HS-27A (cell line): Measurements from ENCODE around the gene OR10H5.
"Not testable (repeated sequence)": the region's sequence is repeated elsewhere in the genome, so short reads cannot be mapped to it uniquely, and the experiment has no call there.

ENCODE experiments used
- DNase-seq: peaks from one replicate; pipeline ENCODE4 v3.0.0-alpha.2; 2012; ENCODE audit warnings: low read depth, missing footprints

OR10H5 gene

GRCh38 chr19:15811476-15811875, 24.0 kb downstream of the OR10H5 start:
- no peak for DNase-seq

GRCh38 chr19:15812060-15812722, 24.7 kb downstream of the OR10H5 start:
- no peak for DNase-seq

GRCh38 chr19:15813916-15814315, 26.5 kb downstream of the OR10H5 start:
- no peak for DNase-seq

DNA sequence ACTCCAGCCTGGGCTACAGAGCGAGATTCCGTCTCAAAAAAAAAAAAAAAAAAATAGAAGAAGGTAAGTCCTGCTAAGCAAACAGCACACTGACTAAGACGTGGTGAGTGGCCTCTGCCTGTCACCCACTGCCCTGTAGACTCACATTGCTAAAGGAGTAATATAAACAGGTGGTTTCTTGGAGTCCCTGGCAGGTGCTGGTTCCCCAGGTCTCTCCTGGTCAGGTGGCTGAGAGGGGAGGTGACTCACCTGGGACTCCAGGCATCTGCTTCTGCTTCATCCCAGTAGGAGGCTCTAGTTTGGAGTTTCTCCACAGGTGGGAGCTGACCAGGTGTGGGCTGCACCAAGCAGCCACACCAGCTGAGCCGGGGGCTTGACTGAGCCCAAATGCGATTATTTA, 27.8 kb downstream of the OR10H5 start, which contains the start of gene OR10H1:
OR10H1 (minus strand) TSS at position 359 of the 400 bp plus-strand sequence. CDS start 7,627 bp downstream, outside the sequence.
- DNase-seq = no peak

DNA sequence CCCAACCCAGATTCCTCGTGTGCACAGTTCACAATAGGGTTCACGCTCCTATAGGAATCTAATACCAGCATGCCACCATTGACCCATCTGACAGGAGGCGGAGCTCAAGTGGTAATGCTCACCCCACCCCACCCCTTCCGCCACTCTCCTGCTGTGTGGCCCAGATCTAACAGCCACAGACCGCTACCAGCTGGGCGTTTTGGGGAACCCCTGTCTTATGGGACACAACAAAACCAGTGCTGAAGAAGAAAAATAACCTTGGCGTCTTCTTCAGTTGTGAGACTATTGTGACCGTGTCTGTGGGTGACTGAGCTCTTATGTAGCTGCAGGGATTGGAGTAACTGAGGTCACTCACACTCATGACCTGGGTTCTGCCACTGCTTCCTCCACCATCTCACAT, 33.2 kb downstream of the OR10H5 start:
- DNase-seq = no peak

GRCh38 chr19:15825753-15826152, 38.3 kb downstream of the OR10H5 start:
- DNase-seq = no peak

GRCh38 chr19:15828121-15828610, 40.7 kb downstream of the OR10H5 start:
- DNase-seq = no peak

DNA sequence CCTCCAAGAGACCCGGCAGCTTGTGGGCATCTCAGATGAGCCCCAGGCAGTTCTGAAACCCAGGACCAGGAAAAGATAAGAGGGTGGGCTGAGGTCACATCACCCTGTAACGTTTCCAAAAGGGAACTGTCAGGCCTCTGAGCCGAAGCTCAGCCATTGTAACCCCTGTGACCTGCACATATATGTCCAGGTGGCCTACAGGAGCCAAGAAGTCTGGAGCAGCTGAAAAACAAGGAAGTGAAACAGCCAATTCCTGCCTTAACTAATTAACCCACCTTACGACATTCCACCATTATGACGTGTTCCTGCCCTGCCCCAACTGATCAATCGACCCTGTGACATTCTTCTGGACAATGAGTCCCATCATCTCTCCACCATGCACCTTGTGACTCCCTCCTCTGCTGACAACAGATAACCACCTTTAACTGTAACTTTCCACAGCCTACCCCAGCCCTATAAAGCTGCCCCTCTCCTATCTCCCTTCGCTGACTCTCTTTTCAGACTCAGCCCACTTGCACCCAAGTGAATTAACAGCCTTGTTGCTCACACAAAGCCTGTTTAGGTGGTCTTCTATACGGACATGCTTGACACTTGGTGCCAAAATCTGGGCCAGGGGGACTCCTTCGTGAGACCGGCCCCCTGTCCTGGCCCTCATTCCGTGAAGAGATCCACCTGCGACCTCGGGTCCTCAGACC, 41.3 kb downstream of the OR10H5 start:
- not testable (repeated sequence) for DNase-seq

GRCh38 chr19:15829306-15829698, 41.8 kb downstream of the OR10H5 start:
- DNase-seq = no peak

GRCh38 chr19:15829786-15830185, 42.3 kb downstream of the OR10H5 start:
- no peak for DNase-seq

DNA sequence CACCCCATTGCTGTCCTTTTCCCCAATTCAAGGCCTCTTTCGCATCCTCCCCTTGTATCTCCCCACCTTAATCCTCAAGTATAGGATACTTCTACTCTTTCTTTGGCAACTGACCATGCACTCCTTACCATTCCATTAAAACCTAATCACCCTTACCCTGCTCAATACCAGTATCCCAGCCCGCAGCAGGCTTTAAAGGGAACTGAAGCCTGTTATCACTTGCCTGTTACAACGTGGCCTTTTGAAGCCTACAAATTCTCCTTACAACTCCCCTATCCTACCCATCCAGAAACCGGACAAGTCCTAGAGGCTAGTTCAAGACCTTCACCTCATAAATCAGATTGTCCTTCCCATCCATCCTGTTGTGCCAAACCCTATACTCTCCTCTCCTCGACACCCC, 44.2 kb downstream of the OR10H5 start:
- DNase-seq = no peak

- not testable (repeated sequence) for DNase-seq
Measured at GRCh38 chr19:15834232-15834631, 46.8 kb downstream of the OR10H5 start.

- DNase-seq = not testable (repeated sequence)
Measured at GRCh38 chr19:15835565-15836329, 48.3 kb downstream of the OR10H5 start.

- peak; percentile 35 for DNase-seq
Measured at GRCh38 chr19:15836330-15837220, 49.1 kb downstream of the OR10H5 start.

DNA sequence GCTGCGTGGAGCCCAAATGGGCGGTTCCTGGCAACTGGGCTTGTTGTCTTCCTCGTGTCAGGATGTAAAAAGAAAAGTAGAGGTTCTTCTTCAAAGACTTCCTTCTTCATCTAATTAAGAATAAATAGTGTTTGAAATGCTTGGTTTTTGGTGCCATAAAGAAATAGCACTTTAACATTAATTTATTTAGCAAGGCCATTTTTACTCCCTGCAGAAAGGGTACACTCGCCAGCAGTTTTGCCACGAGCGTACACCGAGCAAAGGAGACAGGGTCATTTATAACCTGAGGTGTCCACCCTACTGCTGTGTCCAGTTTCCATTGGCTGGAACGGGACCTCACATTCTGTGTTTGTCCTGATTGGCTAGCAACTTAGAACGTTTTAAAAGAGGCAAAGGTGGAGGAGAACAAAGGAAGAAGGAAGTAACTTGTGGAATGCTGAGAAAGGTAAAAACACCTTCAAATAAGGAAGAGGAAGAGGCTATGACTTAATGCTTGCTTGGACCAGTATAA, 49.8 kb downstream of the OR10H5 start:
- no peak for DNase-seq

DNA sequence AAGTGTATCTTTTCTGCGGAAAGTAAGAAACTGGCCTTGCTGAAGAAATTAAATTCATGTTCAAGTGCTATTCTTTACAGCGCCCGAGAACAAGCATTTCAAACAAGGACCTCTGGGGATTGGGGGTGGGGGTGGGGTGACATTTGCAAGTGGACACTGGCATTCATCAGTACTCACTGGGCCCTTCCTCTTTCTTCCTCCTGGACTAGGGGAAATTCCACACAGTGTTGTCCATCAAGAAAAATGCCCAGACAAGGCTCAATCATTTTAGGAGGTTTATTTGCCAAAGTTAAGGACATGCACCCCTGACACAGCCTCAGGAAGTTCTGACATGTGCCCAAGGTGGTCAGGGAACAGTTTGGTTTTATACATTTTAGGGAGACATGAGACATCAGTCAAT, 50.9 kb downstream of the OR10H5 start:
- DNase-seq = no peak

GRCh38 chr19:15839888-15840287, 52.4 kb downstream of the OR10H5 start:
- DNase-seq = not testable (repeated sequence)

DNA sequence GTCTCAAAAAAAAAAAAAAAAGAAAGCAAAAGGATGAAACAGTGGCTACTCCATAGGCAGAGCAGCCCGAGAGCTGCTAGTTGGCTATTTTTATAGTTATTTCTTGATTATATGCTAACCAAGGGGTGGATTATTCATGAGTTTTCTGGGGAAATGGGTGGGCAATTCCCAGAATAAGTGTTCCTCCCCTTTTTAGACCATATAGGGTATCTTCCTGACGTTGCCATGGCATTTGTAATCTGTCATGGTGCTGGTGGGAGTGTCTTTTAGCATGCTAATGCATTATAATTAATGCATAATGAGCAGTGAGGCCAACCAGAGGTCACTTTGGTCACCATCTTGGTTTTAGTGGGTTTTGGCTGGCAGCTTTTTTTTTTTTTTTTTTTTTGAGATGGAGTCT, 53.4 kb downstream of the OR10H5 start:
- DNase-seq = no peak

DNA sequence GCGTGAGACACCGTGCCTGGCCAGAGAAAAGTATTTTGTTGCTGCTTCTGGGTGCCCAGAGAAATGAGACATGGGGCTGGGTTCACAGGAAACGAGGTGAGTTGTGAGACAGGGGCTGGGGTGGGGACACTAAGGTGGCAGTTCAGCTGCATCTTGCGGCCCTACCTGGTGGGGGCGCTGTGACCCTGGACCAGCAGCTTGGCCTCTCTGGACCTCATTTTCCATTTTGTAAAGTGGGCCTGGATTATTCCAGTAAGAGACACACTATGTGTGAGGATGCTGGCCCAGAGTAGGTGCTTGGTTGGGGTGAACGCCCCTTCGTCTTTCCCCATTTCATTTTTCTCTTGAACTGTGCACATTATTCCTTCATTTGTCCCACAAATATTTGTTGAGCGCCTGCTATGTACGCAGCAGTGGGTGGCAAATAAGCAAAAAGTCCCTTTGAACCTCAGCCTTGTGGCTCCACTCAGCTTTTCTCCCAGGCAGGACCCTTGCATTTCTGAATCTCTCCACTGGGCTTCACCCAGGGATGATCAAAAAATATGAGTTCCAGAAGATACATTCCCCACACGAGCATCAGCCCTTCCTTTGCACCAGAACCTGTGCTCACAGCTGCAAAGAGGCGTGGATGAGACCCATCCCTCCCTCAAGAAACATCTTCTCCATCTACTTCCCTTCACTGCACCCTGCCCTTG, 54.6 kb downstream of the OR10H5 start:
- DNase-seq = no peak

DNA sequence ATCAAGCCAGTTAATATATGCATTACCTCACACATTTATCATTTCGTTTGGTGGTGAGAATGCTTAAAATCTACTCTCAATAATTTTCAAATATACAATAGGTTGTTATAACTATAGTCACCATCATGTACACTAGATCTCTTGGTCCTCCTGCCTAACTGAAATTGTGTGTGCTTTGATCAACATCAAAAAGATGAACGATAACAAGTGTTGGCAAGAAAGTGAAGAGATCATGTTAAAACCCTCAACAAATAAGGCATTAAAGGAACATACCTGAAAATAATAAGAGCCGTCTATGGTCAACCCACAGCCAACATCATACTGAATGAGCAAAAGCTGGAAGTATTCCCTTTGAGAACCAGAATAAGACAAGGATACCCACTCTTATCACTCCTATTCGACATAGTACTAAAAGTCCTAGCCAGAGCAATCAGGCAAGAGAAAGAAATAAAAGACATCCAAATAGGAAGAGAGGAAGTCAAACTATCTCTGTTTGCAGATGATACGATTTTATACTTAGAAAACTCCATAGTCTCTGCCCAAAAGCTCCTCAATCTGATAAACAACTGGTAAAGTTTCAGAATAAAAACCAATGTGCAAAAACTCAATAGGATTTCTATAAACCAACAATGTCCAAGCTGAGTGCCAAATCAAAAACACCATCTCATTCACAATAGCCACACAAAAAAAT, 55.9 kb downstream of the OR10H5 start:
- DNase-seq = no peak
